ENCODE data around the gene TMEM121. TPM values are rescaled to one million over a fixed set of nuclear protein-coding genes. Genes with fewer than 3 reads are reported as not detected.
A peak's percentile ranks its signal among the peaks of the same experiment; 100 is the strongest.

The TMEM121 gene
- total and polyA plus RNA-seq, 2 of the 4 experiments (the other 2 are of a cell fraction): 2.7 to 6.3 TPM

- intact Hi-C loops (cut with micrococcal nuclease): no loop called here
- Histone ChIP-seq H3K79me1 (ENCODE audit: low read depth in 1 of 2, low read length in 2 of 2) (no peaks in the 10 kb centered on the region), H3K56ac (ENCODE audit: extremely low read depth, insufficient read depth, low read length) (no peak overlapping the region), H2BK5ac (ENCODE audit: low read depth, low read length, poor library complexity, severe bottlenecking) (no peak overlapping the region), H3K4me2 (ENCODE audit: low read depth, low read length) (no peak overlapping the region), H4K20me1 (ENCODE audit: insufficient read depth, low read length) (no peaks in the 10 kb centered on the region), H3K9me1 (ENCODE audit: insufficient read depth, low read length) (no peaks in the 10 kb centered on the region), H2BK120ac (ENCODE audit: low read depth, low read length) (no peak overlapping the region), H2AFZ (replicated peaks; ENCODE audit: low read length, poor library complexity) (peak overlapping the region; percentile 43), H3K18ac (ENCODE audit: low read depth, low read length) (no peak overlapping the region), H2AK9ac (replicated peaks; ENCODE audit: low read depth, low read length, poor library complexity) (no peak overlapping the region), H3K4me3 (ENCODE audit: insufficient read depth, low read depth, low read length) (no peak overlapping the region), H3K4ac (ENCODE audit: low read depth, low read length) (no peak overlapping the region), H3K4me1 (ENCODE audit: control insufficient read depth, insufficient read depth, low read length) (no peaks in the 10 kb centered on the region), H3K9ac (ENCODE audit: low read depth, low read length) (no peak overlapping the region), H2BK15ac (ENCODE audit: low read depth, low read length) (no peak overlapping the region), H3K27ac (ENCODE audit: insufficient read depth, low read length) (no peak overlapping the region), H2AK5ac (ENCODE audit: low read depth, low read length) (no peak overlapping the region), H4K5ac (ENCODE audit: low read depth, low read length) (no peak overlapping the region), H3K9me3 (ENCODE audit: control insufficient read depth, insufficient read depth, low read length) (no peaks in the 10 kb centered on the region), H4K91ac (ENCODE audit: insufficient read depth, low read depth, low read length) (no peak overlapping the region), H3K14ac (replicated peaks; ENCODE audit: low read depth, low read length) (no peak overlapping the region), H3K36me3 (ENCODE audit: control insufficient read depth, insufficient read depth, low read length) (no peaks in the 10 kb centered on the region), H3K27me3 (ENCODE audit: control insufficient read depth, insufficient read depth, low read length) (no peaks in the 10 kb centered on the region; the same call in 1 of the 2 replicates), H2BK20ac (ENCODE audit: low read depth, low read length) (no peak overlapping the region), H3K23ac (ENCODE audit: low read depth, low read length) (no peak overlapping the region), H4K8ac (ENCODE audit: low read depth in 2 of 2, low read length in 2 of 2) (no peak overlapping the region)
- WGBS, 2 experiments (ENCODE audit: extremely low coverage in 2 of 2, insufficient read length in 1 of 2): 76% methylated on average over 5 of the region's 10 CpGs; no CpG with 5 or more reads in 1 of the 2 experiments
- DNase-seq (no peak), ATAC-seq (ENCODE audit: low read depth) (no peak)
- in situ Hi-C loops (cut with MboI; ENCODE audit: low sequenced_read_pairs): no loop called here
- dilution Hi-C loops (cut with HindIII; ENCODE audit: low sequenced_read_pairs, unreplicated experiment): no loop called here
- no TSS peak for BruUV-seq (replicated peaks)
- ChIA-PET CTCF (no interaction called here), POLR2A (ENCODE audit: unreplicated experiment) (no interaction called here)
- TF ChIP-seq RFX5 (IDR thresholded peaks at IDR 0.05; ENCODE audit: low read depth, low read length) (no peak), MXI1 (IDR thresholded peaks at IDR 0.05; ENCODE audit: borderline replicate concordance, low read depth, low read length) (no peak), FOS (IDR thresholded peaks at IDR 0.05; ENCODE audit: low read depth, low read length) (no peak), NFE2L2 (IDR thresholded peaks at IDR 0.05; ENCODE audit: low read depth, low read length) (no peak), CEBPB (IDR thresholded peaks at IDR 0.05; ENCODE audit: low read depth, low read length) (no peak), CHD1 (IDR thresholded peaks at IDR 0.05; ENCODE audit: low read depth, low read length) (no peak), SMC3 (IDR thresholded peaks at IDR 0.05; ENCODE audit: low read depth, low read length) (no peak), USF2 (IDR thresholded peaks at IDR 0.05; ENCODE audit: low read depth, low read length) (no peak), RAD21 (IDR thresholded peaks at IDR 0.05; ENCODE audit: low read length) (no peak), MAZ (IDR thresholded peaks at IDR 0.05; ENCODE audit: borderline replicate concordance, low read depth, low read length) (no peak)
These were observed 25.7 kb upstream of the TMEM121 start for GRCh38 chr14:105500726-105501101.

Measured in IMR-90 (cell line).